Measurements from ENCODE around the gene NINJ2.
"Not testable (repeated sequence)": the region's sequence is repeated elsewhere in the genome, so short reads cannot be mapped to it uniquely, and the experiment has no call there.

The NINJ2 gene

GRCh38 chr12:641321-641720 is 21.9 kb downstream of the NINJ2 start:
- not testable (repeated sequence) for DNase-seq (ENCODE audit: low spot score)

GRCh38 chr12:640773-641172 is 22.5 kb downstream of the NINJ2 start:
- no peak for DNase-seq (ENCODE audit: low spot score)

- no peak for DNase-seq (ENCODE audit: low spot score)
These were observed 23.3 kb downstream of the NINJ2 start for GRCh38 chr12:639988-640387.

- no peak for DNase-seq (ENCODE audit: low spot score)
These were observed 23.7 kb downstream of the NINJ2 start for GRCh38 chr12:639566-639965.

GRCh38 chr12:638953-639557 is 24.2 kb downstream of the NINJ2 start:
- DNase-seq (ENCODE audit: low spot score): no peak

- DNase-seq (ENCODE audit: low spot score): no peak
These were observed 26.6 kb downstream of the NINJ2 start for GRCh38 chr12:636632-637031.

DNA sequence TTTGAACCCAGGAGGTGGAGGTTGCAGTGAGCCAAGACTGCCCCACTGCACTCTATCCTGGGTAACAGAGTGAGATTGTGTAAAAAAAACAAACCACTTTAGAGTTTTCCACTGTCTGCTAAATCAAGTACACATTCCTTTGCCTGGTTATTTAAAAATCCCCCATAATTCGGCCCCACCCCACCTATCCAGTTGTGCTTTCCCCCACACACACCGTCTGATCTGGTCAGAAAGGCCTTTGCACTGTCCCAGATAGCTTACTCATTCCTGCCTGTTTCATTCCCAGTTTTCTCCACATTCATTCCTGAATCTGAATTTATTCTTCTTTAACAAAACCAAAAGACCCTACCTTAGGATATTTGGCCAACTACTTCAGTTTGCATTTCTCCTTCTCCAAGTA is 29.5 kb downstream of the NINJ2 start:
- DNase-seq (ENCODE audit: low spot score): no peak

DNA sequence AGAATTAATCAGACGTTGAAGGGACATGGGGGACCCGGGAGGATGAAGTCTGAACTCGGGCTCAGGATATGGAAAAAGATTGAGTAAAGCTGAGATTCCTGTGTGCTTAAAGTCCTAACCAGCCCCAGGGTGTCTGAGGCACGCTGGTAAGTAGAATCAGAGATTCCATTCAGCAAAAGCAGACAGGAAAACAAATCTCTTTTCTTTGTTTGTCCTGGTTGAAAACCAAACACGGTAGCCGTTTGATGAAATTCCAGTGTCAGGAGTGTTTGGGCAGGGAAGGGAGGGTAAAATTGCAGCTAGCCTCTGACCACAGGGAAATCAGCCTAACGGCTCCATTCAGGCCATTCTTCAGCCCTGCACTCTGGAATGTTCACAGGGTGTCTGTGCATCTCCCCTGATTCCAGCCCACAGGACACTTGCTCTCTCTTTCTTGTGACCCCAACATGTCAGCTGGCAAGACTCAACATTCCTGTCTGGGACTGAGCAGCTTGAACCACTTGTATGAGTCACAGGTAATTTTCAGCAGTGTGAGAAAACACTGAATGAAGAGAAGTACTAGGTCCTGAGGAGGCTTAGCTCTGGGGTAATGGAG is 31.0 kb downstream of the NINJ2 start:
- peak; percentile 82 for DNase-seq (ENCODE audit: low spot score)

- DNase-seq (ENCODE audit: low spot score): no peak
These were observed 32.3 kb downstream of the NINJ2 start for GRCh38 chr12:630656-631632.

- not testable (repeated sequence) for DNase-seq (ENCODE audit: low spot score)
These were observed 34.5 kb downstream of the NINJ2 start for GRCh38 chr12:628742-629078.

DNA sequence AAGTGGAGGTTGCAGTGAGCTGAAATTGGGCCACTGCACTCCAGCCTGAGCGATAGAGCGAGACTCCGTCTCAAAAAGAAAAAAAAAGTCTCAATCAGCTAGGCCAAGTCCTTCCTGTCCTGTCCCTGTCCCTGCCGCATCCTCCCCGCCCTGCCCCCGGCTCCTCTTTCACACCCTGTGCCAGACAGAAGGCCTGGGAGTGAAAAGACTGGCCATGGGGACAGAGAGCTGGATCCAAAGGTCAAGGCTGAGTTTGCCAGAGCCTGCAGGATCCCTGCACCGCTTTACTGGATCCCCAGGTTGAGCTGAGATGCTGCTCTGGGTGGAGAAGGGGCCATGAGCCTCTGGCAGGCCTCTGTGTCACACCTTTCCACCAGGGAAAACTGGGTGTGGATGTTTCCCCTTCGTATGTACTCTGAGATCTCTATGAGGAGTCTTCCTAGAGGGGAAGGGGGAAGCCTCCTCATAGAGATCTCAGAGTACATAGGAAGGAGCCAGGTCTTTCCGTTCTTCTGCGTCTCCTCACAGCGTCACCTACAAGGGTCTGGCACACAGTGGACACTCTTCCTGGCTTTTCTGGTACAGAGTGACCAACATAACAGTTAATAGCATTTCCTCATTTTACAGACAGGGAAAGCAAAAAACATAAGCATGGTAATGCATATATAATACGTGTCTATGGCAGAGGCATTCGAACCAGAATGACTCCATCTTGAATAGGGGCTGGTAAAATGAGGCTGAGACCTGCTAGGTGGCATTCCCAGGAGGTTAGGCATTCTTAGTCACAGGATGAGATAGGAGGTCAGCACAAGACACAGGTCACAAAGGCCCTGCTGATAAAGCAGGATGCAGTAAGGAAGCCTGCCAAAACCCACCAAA is 35.1 kb downstream of the NINJ2 start:
- no peak for DNase-seq (ENCODE audit: low spot score)

DNA sequence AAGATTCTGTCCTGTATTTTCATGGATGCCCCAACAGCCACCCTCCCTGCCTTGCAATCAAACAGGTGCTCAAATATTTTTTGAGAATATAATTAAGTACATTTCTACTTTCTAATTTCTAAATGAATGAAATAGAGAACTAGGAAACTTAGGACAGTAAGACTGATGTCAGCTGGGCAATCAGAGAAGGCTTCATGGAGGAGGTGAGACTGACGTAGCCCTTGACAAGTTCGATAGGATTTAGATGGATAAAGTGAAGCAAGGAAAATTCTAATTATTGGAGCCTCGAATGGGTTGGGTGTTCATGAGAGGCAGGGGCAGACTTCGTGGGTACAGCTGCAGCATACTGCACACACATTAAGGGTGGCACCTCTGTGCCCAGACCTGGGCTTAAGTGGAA is 36.0 kb downstream of the NINJ2 start:
- no peak for DNase-seq (ENCODE audit: low spot score)

DNA sequence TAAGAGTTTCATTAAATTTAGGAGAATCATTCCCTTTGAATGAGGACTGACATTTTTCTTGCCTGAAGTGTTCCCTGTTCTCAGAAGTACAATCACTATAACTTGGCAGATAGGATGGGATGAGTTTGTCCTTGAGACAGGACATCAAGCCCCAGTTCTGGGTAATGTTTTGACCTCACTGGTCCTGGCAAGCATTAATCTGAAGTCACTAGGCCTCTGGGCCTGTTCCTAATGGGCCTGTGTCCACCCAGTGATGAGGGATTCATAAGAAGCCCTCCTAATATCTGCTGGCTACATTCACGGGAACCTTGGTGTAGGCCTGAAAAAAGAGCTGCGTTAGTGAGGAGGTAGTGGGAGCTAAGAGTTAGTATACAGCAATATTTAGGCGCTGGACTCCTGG is 37.2 kb downstream of the NINJ2 start:
- DNase-seq (ENCODE audit: low spot score): no peak

DNA sequence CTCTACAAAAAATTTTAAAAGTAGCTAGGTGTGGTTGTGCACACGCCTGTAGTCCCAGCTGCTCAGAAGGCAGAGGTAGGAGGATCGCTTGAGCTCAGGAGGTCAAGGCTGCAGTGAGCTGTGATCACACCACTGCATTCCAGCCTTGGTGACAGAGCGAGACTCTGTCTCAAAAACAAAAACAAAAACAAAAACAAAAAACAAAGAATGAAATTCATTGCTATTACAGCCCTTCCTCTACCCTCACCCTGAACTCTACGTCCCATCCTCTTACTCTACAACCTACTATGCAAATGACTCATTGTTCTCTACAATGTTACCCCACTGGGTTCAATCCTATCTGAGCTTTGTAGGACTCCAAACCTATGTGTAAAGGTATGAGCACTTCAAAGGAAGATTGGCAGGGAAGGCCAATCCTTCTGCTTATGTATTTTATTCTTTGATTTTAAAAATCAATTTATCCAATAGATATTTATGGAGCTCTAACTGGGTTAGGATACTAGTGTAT is 39.3 kb downstream of the NINJ2 start:
- DNase-seq (ENCODE audit: low spot score): no peak

DNA sequence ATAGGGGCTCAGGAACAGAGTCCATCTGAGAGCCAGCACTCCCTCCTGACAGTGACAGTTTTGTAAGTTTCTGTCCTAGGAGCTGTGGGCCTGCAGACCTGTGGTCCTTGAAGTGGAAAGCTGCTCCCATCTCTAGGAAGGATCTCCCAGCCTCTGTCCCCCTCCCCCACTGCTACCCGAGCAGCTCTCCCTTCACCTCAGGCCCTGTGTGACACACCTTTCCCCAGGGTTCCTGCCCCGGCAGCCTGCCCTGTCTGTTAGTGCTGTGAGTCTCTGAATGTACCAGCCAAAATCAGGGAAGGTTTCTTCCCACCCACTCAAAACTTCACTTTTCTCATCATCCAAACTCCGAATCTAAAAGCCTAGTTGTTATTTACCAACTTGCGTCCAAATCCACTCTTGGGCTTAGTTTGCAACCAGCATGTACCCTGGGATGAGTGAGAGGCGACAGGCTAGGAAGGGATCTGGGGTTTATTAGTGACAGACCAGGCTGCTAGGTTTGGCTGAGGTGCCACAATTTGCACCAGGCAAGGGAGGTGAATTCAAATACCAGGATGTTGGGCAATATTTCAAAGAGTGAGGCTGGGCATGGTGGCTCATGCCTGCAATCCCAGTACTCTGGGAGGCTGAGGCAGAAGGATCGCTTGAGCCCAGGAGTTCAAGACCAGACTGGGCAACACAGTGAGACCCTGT is 39.9 kb downstream of the NINJ2 start:
- no peak for DNase-seq (ENCODE audit: low spot score)

- no peak for DNase-seq (ENCODE audit: low spot score)
These were observed 40.8 kb downstream of the NINJ2 start for GRCh38 chr12:622416-622815.

- no peak for DNase-seq (ENCODE audit: low spot score)
These were observed 43.9 kb downstream of the NINJ2 start for GRCh38 chr12:619346-619745.

DNA sequence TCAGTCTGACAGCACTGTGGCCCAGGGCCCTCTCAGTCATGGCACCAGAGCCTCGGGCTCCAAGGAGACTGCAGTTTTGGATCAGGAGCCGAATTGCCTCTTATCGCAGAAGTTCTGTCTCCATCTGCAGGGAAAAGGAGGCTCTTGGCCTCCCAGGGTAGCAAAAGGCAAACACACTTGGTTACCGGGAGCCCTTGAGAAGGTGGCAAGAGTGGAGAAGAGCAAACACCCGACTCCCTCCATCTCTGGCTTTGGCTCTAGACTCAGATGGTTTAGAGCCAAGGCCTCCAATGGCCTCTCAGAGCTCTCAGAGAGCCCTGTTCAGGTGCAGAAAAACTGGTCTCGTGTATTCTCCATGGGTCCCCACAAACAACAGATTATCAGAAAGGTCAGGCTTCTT is 44.6 kb downstream of the NINJ2 start:
- no peak for DNase-seq (ENCODE audit: low spot score)

GRCh38 chr12:617304-617915 is 45.8 kb downstream of the NINJ2 start:
- peak; percentile 33 for DNase-seq (ENCODE audit: low spot score)

DNA sequence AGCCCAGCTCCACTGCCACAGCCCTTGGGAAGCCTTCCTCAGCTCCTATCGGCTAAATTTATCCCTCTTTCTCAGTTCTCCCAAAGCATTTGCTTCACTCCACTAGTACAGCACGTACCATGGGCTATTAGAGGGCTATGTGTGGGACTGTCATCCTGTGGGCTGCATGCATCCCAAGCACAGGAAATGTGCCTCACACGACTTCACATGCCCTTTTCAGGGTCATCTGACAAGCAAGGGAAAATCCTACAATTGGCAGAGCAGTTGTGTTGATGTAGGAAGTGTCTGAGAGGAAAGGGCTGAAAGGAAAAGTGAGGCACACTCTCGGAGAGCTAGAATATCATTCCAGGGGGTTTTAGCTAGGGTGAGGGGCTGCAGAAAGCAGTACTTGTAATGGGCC is 47.6 kb downstream of the NINJ2 start:
- DNase-seq (ENCODE audit: low spot score): no peak

DNA sequence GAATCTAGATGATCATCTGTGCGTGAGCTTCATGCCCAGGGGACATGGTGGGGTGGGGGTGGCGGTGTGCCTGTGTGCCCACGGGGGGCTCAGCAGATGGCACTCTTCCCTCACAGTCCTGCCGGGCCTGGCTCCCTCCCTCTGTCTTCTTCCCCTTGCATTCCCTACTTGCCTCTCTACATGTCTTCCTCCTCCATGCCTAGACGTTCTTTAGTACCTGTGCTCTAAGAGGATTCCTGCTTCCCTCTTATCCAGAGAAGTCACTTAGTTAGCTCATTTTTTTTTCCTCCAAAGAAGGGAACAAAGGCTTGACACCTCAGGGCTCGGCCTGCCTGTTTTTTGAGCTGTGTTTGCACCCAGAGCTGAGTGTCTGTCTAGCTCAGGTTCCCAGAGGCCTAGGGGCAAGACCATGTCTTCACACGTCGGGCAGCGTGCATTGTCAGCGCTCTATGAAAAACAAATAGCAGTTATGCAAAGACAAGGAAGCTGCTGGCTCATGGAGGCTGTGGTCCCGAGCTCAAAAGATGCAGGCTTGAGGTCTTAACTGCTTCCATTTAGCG is 48.8 kb downstream of the NINJ2 start:
- no peak for DNase-seq (ENCODE audit: low spot score)
